ENCODE data around the gene LPP.

The LPP gene

GRCh38 chr3:188170461-188171459 is 16.8 kb downstream of the LPP start:
- no peak for DNase-seq (ENCODE audit: low read depth)

- DNase-seq (ENCODE audit: low read depth), result no peak
Observed at GRCh38 chr3:188171682-188172467, 17.9 kb downstream of the LPP start.

- DNase-seq (ENCODE audit: low read depth), result no peak
Observed at GRCh38 chr3:188174317-188175044, 20.5 kb downstream of the LPP start.

GRCh38 chr3:188176476-188176875 is 22.5 kb downstream of the LPP start:
- DNase-seq (ENCODE audit: low read depth), result no peak

- DNase-seq (ENCODE audit: low read depth), result no peak
Observed at GRCh38 chr3:188176884-188177283, 22.9 kb downstream of the LPP start.

GRCh38 chr3:188177721-188178120 is 23.8 kb downstream of the LPP start:
- DNase-seq (ENCODE audit: low read depth), result no peak

- DNase-seq (ENCODE audit: low read depth), result no peak
Observed at GRCh38 chr3:188178293-188178936, 24.5 kb downstream of the LPP start.

GRCh38 chr3:188179006-188179966 is 25.3 kb downstream of the LPP start:
- no peak for DNase-seq (ENCODE audit: low read depth)

- no peak for DNase-seq (ENCODE audit: low read depth)
Observed at GRCh38 chr3:188180114-188180513, 26.2 kb downstream of the LPP start.

GRCh38 chr3:188183452-188183851 is 29.5 kb downstream of the LPP start:
- DNase-seq (ENCODE audit: low read depth), result no peak

GRCh38 chr3:188184160-188184559 is 30.2 kb downstream of the LPP start:
- no peak for DNase-seq (ENCODE audit: low read depth)

GRCh38 chr3:188184649-188185048 is 30.7 kb downstream of the LPP start:
- DNase-seq (ENCODE audit: low read depth), result no peak

- no peak for DNase-seq (ENCODE audit: low read depth)
Observed at GRCh38 chr3:188185717-188186251, 31.8 kb downstream of the LPP start.

- no peak for DNase-seq (ENCODE audit: low read depth)
Observed at GRCh38 chr3:188187053-188187452, 33.1 kb downstream of the LPP start.

GRCh38 chr3:188188911-188189310 is 35.0 kb downstream of the LPP start:
- DNase-seq (ENCODE audit: low read depth), result no peak

GRCh38 chr3:188191460-188191859 is 37.5 kb downstream of the LPP start:
- DNase-seq (ENCODE audit: low read depth), result no peak

GRCh38 chr3:188192034-188192433 is 38.1 kb downstream of the LPP start:
- DNase-seq (ENCODE audit: low read depth), result no peak

GRCh38 chr3:188194332-188194731 is 40.4 kb downstream of the LPP start:
- DNase-seq (ENCODE audit: low read depth), result no peak

GRCh38 chr3:188196232-188196990 is 42.5 kb downstream of the LPP start:
- no peak for DNase-seq (ENCODE audit: low read depth)

Data from stimulated activated CD8-positive, alpha-beta memory T cell treated with anti-CD3 and anti-CD28 coated beads, Interleukin-15, amount 100 ng/mL, for 24 hours (primary cell).